Activated CD4-positive, alpha-beta T cell treated with anti-CD3 and anti-CD28 coated beads, Interleukin-2, Interleukin-4, amounts not matched to agents 100 ng/mL and 50 ng/mL, durations not matched to agents 16 hours and 8 hours (primary cell): ENCODE measurements around the gene FRMPD1.
"Not testable (repeated sequence)": the region's sequence is repeated elsewhere in the genome, so short reads cannot be mapped to it uniquely, and the experiment has no call there.

ENCODE experiments used
- DNase-seq: peaks from one replicate; pipeline ENCODE4 v3.0.0-alpha.2; 2020; ENCODE audit warnings: low spot score

The FRMPD1 gene

DNA sequence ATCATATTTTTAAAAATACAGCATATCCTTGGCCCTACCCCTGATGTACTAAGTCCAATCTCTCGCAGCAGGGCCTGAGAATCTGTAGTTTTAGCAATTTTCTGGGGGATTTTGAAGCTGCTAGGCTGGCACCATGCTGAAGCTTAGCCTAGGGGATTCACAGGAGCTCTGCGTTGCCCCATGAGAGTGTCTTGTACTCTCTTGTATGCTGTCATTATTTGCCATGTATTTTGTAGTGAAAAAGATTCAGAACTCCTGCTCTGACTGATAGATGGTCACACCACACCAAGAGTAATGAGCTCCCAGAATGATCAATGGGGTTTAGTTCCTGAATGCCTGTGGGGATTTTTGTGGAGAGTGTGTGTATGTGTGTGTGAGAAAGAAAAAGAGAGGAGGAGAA lies 82.2 kb downstream of the FRMPD1 start:
- DNase-seq = no peak

GRCh38 chr9:37739222-37739621 lies 88.5 kb downstream of the FRMPD1 start:
- DNase-seq = no peak

- no peak for DNase-seq
Measured at GRCh38 chr9:37740128-37740527, 89.4 kb downstream of the FRMPD1 start.

GRCh38 chr9:37740631-37741328 lies 90.0 kb downstream of the FRMPD1 start:
- no peak for DNase-seq

DNA sequence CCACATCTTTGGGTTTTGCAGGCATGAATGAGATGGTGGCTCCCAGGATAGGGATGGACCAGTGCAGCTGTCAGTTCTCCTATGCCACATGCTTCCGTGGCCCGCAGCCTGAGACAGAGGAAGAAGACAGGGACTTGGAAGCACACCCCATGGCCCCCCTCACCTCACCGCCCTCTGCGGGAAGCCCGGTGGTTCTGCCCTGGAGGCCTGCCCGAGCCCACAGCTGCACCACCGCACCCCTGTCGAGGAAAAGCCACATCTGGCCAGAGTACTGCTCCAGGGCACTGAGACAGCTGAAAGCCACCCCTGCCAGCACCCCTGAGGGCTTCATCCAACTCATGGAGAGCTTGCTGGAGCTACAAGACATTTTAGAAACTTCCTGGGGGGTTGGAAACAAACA lies 95.2 kb downstream of the FRMPD1 start:
- DNase-seq = no peak

GRCh38 chr9:37746448-37747270 lies 95.9 kb downstream of the FRMPD1 start:
- DNase-seq = no peak

GRCh38 chr9:37747271-37747753 lies 96.6 kb downstream of the FRMPD1 start:
- peak; percentile 66 for DNase-seq

DNA sequence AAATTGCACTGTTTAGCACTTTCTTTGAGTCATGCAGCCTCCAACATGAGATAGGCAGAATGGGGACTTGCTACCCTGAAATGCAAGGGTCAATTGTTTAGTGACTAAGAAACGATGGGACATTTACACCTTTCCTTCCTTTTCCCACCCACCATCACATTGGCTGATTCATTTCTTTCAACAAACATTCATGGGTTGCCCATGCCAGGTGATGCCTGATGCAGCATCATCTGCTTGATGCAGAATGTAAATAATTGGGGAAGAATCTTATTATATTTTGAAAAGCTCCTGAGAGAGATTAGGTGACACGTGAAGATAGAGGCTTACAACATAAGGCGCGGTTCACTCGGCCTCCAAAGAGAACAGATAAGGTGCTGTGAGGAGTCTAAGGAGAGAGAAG lies 98.4 kb downstream of the FRMPD1 start:
- DNase-seq = no peak

GRCh38 chr9:37751186-37751585 lies 100.4 kb downstream of the FRMPD1 start:
- no peak for DNase-seq

DNA sequence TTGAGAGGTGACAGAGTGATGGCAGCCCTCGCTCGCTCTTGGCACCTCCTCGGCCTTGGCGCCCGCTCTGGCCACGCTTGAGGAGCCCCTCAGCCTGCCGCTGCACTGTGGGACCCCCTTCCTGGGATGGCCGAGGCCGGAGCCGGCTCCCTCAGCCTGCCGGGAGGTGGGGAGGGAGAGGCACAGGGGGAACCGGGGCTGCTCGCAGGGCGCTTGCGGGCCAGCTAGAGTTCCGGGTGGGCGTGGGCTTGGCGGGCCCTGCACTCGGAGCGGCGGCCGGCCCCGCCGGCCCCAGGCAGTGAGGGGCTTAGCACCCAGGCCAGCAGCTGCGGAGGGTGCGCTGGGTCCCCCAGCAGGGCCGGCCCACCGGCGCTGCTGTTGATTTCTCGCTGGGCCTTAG lies 101.0 kb downstream of the FRMPD1 start:
- not testable (repeated sequence) for DNase-seq

- DNase-seq = not testable (repeated sequence)
Measured at GRCh38 chr9:37752112-37752511, 101.4 kb downstream of the FRMPD1 start.

DNA sequence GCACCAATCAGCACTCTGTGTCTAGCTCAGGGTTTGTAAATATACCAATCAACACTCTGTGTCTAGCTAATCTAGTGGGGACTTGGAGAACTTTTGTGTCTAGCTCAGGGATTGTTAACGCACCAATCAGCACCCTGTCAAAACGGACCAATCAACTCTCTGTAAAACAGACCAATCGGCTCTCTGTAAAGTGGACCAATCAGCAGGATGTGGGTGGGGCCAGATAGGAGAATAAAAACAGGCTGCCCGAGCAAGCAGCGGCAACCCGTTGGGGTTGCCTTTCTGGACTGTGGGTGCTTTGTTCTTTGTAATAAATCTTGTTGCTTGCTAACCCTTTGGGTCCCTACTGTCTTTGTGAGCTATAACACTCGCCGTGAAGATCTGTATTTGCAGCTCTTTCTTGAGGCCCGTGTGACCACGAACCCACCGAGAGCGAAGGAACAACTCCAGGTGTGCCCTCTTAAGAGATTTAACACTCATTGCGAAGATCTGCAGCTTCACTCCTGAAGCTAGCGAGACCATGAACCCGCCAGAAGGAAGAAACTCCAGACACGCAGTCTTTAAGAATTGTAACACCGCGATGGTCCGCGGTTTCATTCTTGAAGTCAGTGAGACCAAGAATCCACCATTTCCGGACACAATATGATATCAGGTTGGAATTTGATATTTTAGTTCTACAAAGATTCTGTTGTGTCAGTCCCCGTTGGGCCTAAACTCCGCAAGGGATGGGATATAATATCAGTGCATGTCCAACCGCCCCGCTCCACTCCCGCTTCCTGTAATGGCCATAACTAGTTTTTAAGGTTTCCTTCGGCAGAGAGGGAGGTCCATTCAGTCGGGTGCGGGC lies 102.1 kb downstream of the FRMPD1 start:
- no peak for DNase-seq

DNA sequence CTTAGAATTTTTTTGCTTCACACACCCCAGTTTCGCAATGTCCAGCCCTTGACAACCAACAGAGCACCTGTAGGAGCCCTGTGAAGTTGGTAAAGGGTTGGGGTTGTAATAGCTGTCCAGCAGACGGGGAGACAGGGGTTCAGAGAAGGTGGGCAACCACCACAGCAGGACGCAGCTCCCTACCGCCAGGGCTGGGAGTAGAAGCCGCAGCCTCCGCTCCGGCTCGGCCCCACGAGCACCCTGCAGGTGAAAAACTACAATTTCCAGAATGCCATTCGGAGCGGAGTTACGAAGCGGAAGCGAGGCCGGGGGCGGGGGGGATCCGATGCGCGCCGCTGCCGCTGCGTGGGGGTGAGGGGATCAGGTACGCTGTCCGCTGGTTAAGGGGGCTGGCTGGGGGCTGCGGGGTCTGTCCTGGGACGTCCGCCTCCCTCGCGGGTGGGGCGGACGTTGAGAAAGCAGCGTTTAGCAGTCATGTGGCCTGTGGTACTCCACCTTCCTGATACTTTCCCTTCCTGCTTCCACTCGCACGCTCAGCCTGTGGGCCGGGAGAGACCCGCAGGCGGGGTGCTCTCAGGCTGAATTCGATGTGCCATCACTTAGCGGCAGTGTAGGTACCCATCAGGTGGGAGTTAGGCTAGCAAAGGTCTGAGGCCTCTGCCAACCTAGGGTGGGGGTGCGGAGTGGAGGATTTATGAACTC lies 102.9 kb downstream of the FRMPD1 start, which contains the start of gene TRMT10B:
Gene TRMT10B (plus strand): TSS at position 317 of the 702 bp plus-strand sequence. CDS start 8,127 bp downstream, outside the sequence.
- DNase-seq = peak; percentile 81

DNA sequence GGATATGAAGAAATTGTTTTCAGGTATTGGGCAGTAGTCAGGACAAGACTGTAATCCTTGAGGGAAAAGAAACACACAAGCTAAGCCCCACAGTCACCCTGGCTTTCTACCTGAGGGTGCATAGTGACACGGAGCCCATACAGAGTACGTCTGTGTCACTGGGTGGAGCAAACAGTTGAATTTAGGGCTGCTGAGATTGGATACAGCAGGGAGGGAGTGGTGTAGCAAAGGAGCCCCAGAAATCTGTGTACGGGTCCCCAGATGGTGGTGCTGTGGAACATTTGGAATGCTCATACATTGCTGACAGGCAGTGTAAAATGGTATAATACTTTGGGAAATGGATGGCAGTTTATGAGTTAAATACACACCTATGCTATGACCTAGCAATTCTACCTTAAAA lies 108.0 kb downstream of the FRMPD1 start:
- no peak for DNase-seq

- no peak for DNase-seq
Measured at GRCh38 chr9:37760416-37761161, 109.8 kb downstream of the FRMPD1 start.

- DNase-seq = no peak
Measured at GRCh38 chr9:37761511-37761910, 110.8 kb downstream of the FRMPD1 start.

DNA sequence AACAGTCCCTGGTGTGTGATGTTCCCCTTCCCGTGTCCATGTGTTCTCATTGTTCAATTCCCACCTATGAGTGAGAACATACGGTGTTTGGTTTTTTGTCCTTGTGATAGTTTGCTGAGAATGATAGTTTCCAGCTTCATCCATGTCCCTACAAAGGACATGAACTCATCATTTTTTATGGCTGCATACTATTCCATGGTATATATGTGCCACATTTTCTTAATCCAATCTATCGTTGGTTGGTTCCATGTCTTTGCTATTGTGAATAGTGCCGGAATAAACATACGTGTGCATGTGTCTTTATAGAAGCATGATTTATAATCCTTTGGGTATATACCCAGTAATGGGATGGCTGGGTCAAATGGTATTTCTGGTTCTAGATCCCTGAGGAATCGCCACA lies 114.5 kb downstream of the FRMPD1 start:
- not testable (repeated sequence) for DNase-seq

- DNase-seq = no peak
Measured at GRCh38 chr9:37769306-37769705, 118.6 kb downstream of the FRMPD1 start.

DNA sequence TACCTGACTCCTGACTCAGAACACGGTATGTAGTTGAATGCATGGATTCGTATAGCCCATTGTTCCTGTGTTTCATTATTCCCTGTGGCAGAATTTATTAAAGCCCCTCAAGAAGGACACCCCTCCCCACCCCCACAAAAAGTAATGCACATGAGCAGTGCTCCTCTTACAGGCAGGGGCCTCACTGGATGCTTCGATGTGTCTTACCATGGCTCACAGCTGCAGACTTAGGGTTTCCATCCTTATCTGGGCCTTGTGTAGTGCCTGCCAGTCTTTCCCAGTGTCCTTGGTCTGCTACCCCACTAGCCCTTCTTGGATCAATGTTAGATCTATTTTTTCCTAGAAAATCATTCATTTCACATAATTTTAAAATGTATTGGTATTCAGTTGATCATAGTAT lies 119.2 kb downstream of the FRMPD1 start:
- DNase-seq = no peak

- no peak for DNase-seq
Measured at GRCh38 chr9:37775216-37775919, 124.6 kb downstream of the FRMPD1 start.
